ENCODE measurements around the gene AGTRAP. TPM values are rescaled to one million over a fixed set of nuclear protein-coding genes. Genes with fewer than 3 reads are reported as not detected.

The AGTRAP gene
- total RNA-seq, 1 donor from 2014 or later, result 38.6 TPM

GRCh38 chr1:11787251-11787803 lies 51.4 kb downstream of the AGTRAP start:
- Mint-ChIP-seq H3K27me3 (no peaks in the 10 kb centered on the region), H3K27ac (peak overlapping the region; percentile 79), H3K4me3 (no peak overlapping the region), H3K9me3 (no peaks in the 10 kb centered on the region), H3K36me3 (peaks cover 8% of the 10 kb centered on the region), H3K4me1 (ENCODE audit: unreplicated experiment) (peaks cover 9% of the 10 kb centered on the region)
- DNase-seq (ENCODE audit: extremely low spot score, unreplicated experiment), result no peak
- no peak for TF ChIP-seq CTCF (conservative IDR thresholded peaks at IDR 0.05)

- H3K36me3 Mint-ChIP-seq, result peaks cover 13% of the 10 kb centered on the region
- peaks cover 9% of the 10 kb centered on the region for H3K4me1 Mint-ChIP-seq (ENCODE audit: unreplicated experiment)
- DNase-seq (ENCODE audit: extremely low spot score, unreplicated experiment), result no peak
- H3K9me3 Mint-ChIP-seq, result no peaks in the 10 kb centered on the region
- no peak for TF ChIP-seq CTCF (conservative IDR thresholded peaks at IDR 0.05)
- H3K4me3 Mint-ChIP-seq, result no peak overlapping the region
- H3K27ac Mint-ChIP-seq, result peak overlapping the region; percentile 79
- no peaks in the 10 kb centered on the region for H3K27me3 Mint-ChIP-seq
Observed at GRCh38 chr1:11787804-11788436, 52.0 kb downstream of the AGTRAP start.

GRCh38 chr1:11788549-11789053 lies 52.7 kb downstream of the AGTRAP start:
- Mint-ChIP-seq H3K27ac (no peak overlapping the region), H3K27me3 (no peaks in the 10 kb centered on the region), H3K9me3 (no peaks in the 10 kb centered on the region), H3K36me3 (peaks cover 13% of the 10 kb centered on the region), H3K4me3 (no peak overlapping the region), H3K4me1 (ENCODE audit: unreplicated experiment) (peaks cover 9% of the 10 kb centered on the region)
- no peak for TF ChIP-seq CTCF (conservative IDR thresholded peaks at IDR 0.05)
- no peak for DNase-seq (ENCODE audit: extremely low spot score, unreplicated experiment)

GRCh38 chr1:11789126-11790067 lies 53.5 kb downstream of the AGTRAP start:
- Mint-ChIP-seq H3K4me3 (no peak overlapping the region), H3K27me3 (no peaks in the 10 kb centered on the region), H3K27ac (peak overlapping the region; percentile 86), H3K9me3 (no peaks in the 10 kb centered on the region), H3K4me1 (ENCODE audit: unreplicated experiment) (peaks cover 9% of the 10 kb centered on the region), H3K36me3 (peaks cover 13% of the 10 kb centered on the region)
- no peak for DNase-seq (ENCODE audit: extremely low spot score, unreplicated experiment)
- TF ChIP-seq CTCF (conservative IDR thresholded peaks at IDR 0.05), result no peak

GRCh38 chr1:11790101-11790879 lies 54.4 kb downstream of the AGTRAP start:
- no peak overlapping the region for H3K4me3 Mint-ChIP-seq
- H3K4me1 Mint-ChIP-seq (ENCODE audit: unreplicated experiment), result peaks cover 9% of the 10 kb centered on the region
- H3K27me3 Mint-ChIP-seq, result no peaks in the 10 kb centered on the region
- DNase-seq (ENCODE audit: extremely low spot score, unreplicated experiment), result no peak
- H3K27ac Mint-ChIP-seq, result peak overlapping the region; percentile 86
- TF ChIP-seq CTCF (conservative IDR thresholded peaks at IDR 0.05), result no peak
- no peaks in the 10 kb centered on the region for H3K9me3 Mint-ChIP-seq
- H3K36me3 Mint-ChIP-seq, result peaks cover 15% of the 10 kb centered on the region

Data from type B pancreatic cell (in vitro differentiated cells).